Cortex of kidney (tissue), 1 donor: ENCODE data around the gene NHS.

Source experiments
- DNase-seq: peaks from one replicate; lab custom pipeline; 2025; lab: John Stamatoyannopoulos, UW

NHS gene

GRCh38 chrX:17779434-17779833 is 404.4 kb downstream of the NHS start:
- no peak for DNase-seq
